ENCODE results near the gene IL4I1.

IL4I1 gene

DNA sequence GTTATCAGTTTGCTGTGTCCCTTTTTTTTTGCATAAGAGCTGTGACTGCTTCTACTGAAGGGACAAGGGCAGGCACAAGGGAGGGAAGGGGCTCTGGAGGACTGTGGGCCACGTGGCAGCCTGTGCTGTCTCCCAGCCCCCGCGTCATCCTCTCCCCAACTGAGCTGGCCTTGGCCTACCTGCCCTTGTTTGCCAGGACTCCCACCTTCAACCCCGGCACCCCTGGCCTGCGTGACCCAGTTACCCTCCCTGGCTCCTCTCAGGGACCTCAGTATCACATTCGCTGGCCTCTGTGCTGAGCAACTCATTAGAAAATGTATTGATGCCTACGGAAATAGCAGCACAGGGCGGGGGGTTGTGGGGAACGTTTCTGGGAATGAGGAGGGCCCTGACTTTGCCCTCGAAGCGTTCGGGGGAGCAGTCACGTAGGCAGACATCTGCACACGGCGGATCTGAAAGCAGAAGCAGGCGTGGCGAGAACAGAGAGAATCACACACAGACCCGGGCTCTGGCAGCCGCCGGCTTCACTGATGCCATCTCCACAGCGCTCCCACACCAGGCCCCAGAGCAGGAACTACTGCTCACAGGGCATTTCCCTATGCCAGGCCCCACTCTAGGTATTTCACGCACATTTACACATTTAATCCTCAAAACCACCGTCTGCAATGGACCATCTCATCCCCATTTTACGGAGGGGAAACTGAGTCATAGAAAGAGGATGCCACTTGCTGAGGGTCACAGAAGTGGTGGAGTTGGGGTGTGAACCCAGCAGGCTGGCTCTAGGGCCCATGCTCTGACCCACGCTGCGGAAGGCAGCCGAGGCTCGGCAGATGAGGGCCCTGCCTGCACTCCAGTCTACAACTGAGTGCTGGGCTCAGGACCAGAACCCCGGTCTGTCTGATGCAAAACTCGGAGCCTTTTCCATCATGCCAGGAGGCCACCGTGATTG, 26.6 kb upstream of the IL4I1 start:
- Histone ChIP-seq H4K20me1 (ENCODE audit: insufficient read depth, low read length) (peaks cover 14% of the 10 kb centered on the region; the same call in 1 of the 2 replicates), H3K9me2 (replicated peaks; ENCODE audit: insufficient read depth, low read length) (no peaks in the 10 kb centered on the region), H3K4me1 (ENCODE audit: low read length) (peaks cover 12% of the 10 kb centered on the region), H3K36me3 (replicated peaks; ENCODE audit: insufficient read depth, low read length) (peaks cover 13% of the 10 kb centered on the region), H3F3A (ENCODE audit: insufficient read depth, low read length) (no peaks in the 10 kb centered on the region), H3K4me2 (ENCODE audit: low read depth, low read length) (no peak overlapping the region), H3K79me2 (ENCODE audit: low read length) (peaks cover 98% of the 10 kb centered on the region), H3K27ac (ENCODE audit: low read length) (no peak overlapping the region), H3K4me3 (ENCODE audit: low read length) (no peak overlapping the region), H2AFZ (ENCODE audit: low read length) (no peak overlapping the region), H3K9ac (ENCODE audit: low read length) (no peak overlapping the region), H3K27me3 (replicated peaks; ENCODE audit: insufficient read depth, low read length) (no peaks in the 10 kb centered on the region), H3K9me3 (replicated peaks; ENCODE audit: insufficient read depth, low read length) (no peaks in the 10 kb centered on the region)
- TF ChIP-seq EZH2 (optimal IDR thresholded peaks at IDR 0.05; ENCODE audit: low read depth, low read length) (no peak), CTCF (IDR thresholded peaks at IDR 0.05; ENCODE audit: low read length) (no peak), EZH2phosphoT487 (IDR thresholded peaks at IDR 0.05; ENCODE audit: low read length) (no peak)
- DNase-seq, result no peak

- Histone ChIP-seq H4K20me1 (ENCODE audit: insufficient read depth, low read length) (peaks cover 18% of the 10 kb centered on the region; the same call in 1 of the 2 replicates), H3K4me1 (ENCODE audit: low read length) (peaks cover 3% of the 10 kb centered on the region), H3K9ac (ENCODE audit: low read length) (no peak overlapping the region), H3K36me3 (replicated peaks; ENCODE audit: insufficient read depth, low read length) (peaks cover 10% of the 10 kb centered on the region), H3K9me3 (replicated peaks; ENCODE audit: insufficient read depth, low read length) (no peaks in the 10 kb centered on the region), H3K9me2 (replicated peaks; ENCODE audit: insufficient read depth, low read length) (no peaks in the 10 kb centered on the region), H3K27me3 (replicated peaks; ENCODE audit: insufficient read depth, low read length) (no peaks in the 10 kb centered on the region), H3K4me3 (ENCODE audit: low read length) (no peak overlapping the region), H3K79me2 (ENCODE audit: low read length) (peaks cover 98% of the 10 kb centered on the region), H3F3A (ENCODE audit: insufficient read depth, low read length) (no peaks in the 10 kb centered on the region), H3K27ac (ENCODE audit: low read length) (no peak overlapping the region), H2AFZ (ENCODE audit: low read length) (no peak overlapping the region), H3K4me2 (ENCODE audit: low read depth, low read length) (no peak overlapping the region)
- no peak for DNase-seq
- no peak for TF ChIP-seq EZH2phosphoT487 (IDR thresholded peaks at IDR 0.05; ENCODE audit: low read length)
- TF ChIP-seq EZH2 (optimal IDR thresholded peaks at IDR 0.05; ENCODE audit: low read depth, low read length), result no peak
- TF ChIP-seq CTCF (IDR thresholded peaks at IDR 0.05; ENCODE audit: low read length), result no peak
Observed at GRCh38 chr19:49921871-49922795, 25.4 kb upstream of the IL4I1 start.

- no peak overlapping the region for H3K27ac ChIP-seq (ENCODE audit: low read length)
- DNase-seq, result no peak
Observed at GRCh38 chr19:49920624-49921363, 24.1 kb upstream of the IL4I1 start.

More at GRCh38 chr19:49920624-49921363, 24.1 kb upstream of the IL4I1 start:
- Histone ChIP-seq H2AFZ (ENCODE audit: low read length) (no peak overlapping the region), H3F3A (ENCODE audit: insufficient read depth, low read length) (no peaks in the 10 kb centered on the region), H3K36me3 (replicated peaks; ENCODE audit: insufficient read depth, low read length) (peaks cover 6% of the 10 kb centered on the region), H3K9me3 (replicated peaks; ENCODE audit: insufficient read depth, low read length) (no peaks in the 10 kb centered on the region), H3K4me1 (ENCODE audit: low read length) (no peaks in the 10 kb centered on the region), H3K9me2 (replicated peaks; ENCODE audit: insufficient read depth, low read length) (no peaks in the 10 kb centered on the region), H3K27me3 (replicated peaks; ENCODE audit: insufficient read depth, low read length) (no peaks in the 10 kb centered on the region), H3K4me3 (ENCODE audit: low read length) (no peak overlapping the region), H3K9ac (ENCODE audit: low read length) (no peak overlapping the region), H3K79me2 (ENCODE audit: low read length) (peaks cover 98% of the 10 kb centered on the region), H4K20me1 (ENCODE audit: insufficient read depth, low read length) (peaks cover 18% of the 10 kb centered on the region; the same call in 1 of the 2 replicates), H3K4me2 (ENCODE audit: low read depth, low read length) (no peak overlapping the region)
- TF ChIP-seq EZH2phosphoT487 (IDR thresholded peaks at IDR 0.05; ENCODE audit: low read length) (no peak), CTCF (IDR thresholded peaks at IDR 0.05; ENCODE audit: low read length) (no peak), EZH2 (optimal IDR thresholded peaks at IDR 0.05; ENCODE audit: low read depth, low read length) (no peak)
